Activated CD4-positive, alpha-beta T cell treated with anti-CD3 and anti-CD28 coated beads, Interleukin-2, amount 50 U/mL, for 16 hours (primary cell): ENCODE measurements around the gene UMODL1.

ENCODE experiments used
- DNase-seq: peaks from one replicate; pipeline ENCODE4 v3.0.0-alpha.2; 2020

Gene UMODL1

GRCh38 chr21:42117229-42117966, 46.3 kb downstream of the UMODL1 start:
- DNase-seq = peak; percentile 71

GRCh38 chr21:42117967-42118780, 47.1 kb downstream of the UMODL1 start:
- DNase-seq = no peak

GRCh38 chr21:42118901-42119300, 47.8 kb downstream of the UMODL1 start:
- peak; percentile 6 for DNase-seq

- no peak for DNase-seq
Observed at GRCh38 chr21:42120101-42120902, 49.2 kb downstream of the UMODL1 start.

- no peak for DNase-seq
Observed at GRCh38 chr21:42120903-42121535, 49.9 kb downstream of the UMODL1 start.

GRCh38 chr21:42121794-42122193, 50.7 kb downstream of the UMODL1 start:
- no peak for DNase-seq

- DNase-seq = no peak
Observed at GRCh38 chr21:42122398-42122797, 51.3 kb downstream of the UMODL1 start.

GRCh38 chr21:42122808-42123207, 51.7 kb downstream of the UMODL1 start:
- no peak for DNase-seq

- no peak for DNase-seq
Observed at GRCh38 chr21:42123219-42123908, 52.2 kb downstream of the UMODL1 start.

GRCh38 chr21:42124081-42124480, 53.0 kb downstream of the UMODL1 start:
- DNase-seq = no peak

- DNase-seq = no peak
Observed at GRCh38 chr21:42124826-42125570, 53.9 kb downstream of the UMODL1 start.

- DNase-seq = no peak
Observed at GRCh38 chr21:42125571-42126544, 54.7 kb downstream of the UMODL1 start.

GRCh38 chr21:42127164-42128150, 56.3 kb downstream of the UMODL1 start:
- no peak for DNase-seq

- no peak for DNase-seq
Observed at GRCh38 chr21:42129300-42130266, 58.5 kb downstream of the UMODL1 start.

GRCh38 chr21:42130441-42130840, 59.3 kb downstream of the UMODL1 start:
- DNase-seq = no peak

- no peak for DNase-seq
Observed at GRCh38 chr21:42132183-42132582, 61.1 kb downstream of the UMODL1 start.

GRCh38 chr21:42133131-42133530, 62.0 kb downstream of the UMODL1 start:
- DNase-seq = no peak
